Peyer's patch (tissue), 4 donors: Measurements from ENCODE around the gene ROBO1.

Source experiments
- POLR2A ChIP-seq, 2 donors: fragments of 450-650 bp; IDR thresholded peaks; one replicate each; pipeline ENCODE4 v1.5.1; 2017; ENCODE audit warnings: antibody characterized with exemption in 2 of 2, mild to moderate bottlenecking in 2 of 2, moderate library complexity in 2 of 2
- TF ChIP-seq, protein P1 (sequence below), 6 experiments: fragments of 450-650 bp in 4 of 6; fragments of 200-600 bp in 2 of 6; sonication (generic) in 1 of 6; IDR thresholded peaks; one replicate each; pipeline ENCODE4 v1.5.1; 2017 to 2019; ENCODE audit warnings: antibody characterized with exemption in 6 of 6, mild to moderate bottlenecking in 3 of 6, moderate library complexity in 1 of 6

DNA sequence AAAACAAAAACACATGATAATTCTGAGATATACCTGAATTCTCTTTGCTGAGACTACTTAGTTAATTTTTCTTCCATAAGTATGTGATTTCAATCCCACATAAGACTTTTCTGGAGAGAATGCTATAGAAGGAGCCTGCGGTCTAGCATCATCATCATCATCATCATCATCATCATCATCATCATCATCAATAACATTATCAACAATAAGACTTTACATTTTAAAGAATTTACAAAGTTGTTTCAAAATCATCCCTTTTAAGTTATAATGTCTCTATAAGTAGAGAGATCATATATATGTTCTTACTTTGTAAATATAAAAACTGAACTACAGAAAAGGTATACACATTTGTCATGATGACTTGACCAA is 965.3 kb downstream of the ROBO1 start:
- TF ChIP-seq, protein P1, sequence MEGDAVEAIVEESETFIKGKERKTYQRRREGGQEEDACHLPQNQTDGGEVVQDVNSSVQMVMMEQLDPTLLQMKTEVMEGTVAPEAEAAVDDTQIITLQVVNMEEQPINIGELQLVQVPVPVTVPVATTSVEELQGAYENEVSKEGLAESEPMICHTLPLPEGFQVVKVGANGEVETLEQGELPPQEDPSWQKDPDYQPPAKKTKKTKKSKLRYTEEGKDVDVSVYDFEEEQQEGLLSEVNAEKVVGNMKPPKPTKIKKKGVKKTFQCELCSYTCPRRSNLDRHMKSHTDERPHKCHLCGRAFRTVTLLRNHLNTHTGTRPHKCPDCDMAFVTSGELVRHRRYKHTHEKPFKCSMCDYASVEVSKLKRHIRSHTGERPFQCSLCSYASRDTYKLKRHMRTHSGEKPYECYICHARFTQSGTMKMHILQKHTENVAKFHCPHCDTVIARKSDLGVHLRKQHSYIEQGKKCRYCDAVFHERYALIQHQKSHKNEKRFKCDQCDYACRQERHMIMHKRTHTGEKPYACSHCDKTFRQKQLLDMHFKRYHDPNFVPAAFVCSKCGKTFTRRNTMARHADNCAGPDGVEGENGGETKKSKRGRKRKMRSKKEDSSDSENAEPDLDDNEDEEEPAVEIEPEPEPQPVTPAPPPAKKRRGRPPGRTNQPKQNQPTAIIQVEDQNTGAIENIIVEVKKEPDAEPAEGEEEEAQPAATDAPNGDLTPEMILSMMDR (IDR thresholded peaks at IDR 0.05), result no peak
- TF ChIP-seq POLR2A (IDR thresholded peaks at IDR 0.05), result no peak
